ENCODE data around the gene MYO7A.

MYO7A gene

DNA sequence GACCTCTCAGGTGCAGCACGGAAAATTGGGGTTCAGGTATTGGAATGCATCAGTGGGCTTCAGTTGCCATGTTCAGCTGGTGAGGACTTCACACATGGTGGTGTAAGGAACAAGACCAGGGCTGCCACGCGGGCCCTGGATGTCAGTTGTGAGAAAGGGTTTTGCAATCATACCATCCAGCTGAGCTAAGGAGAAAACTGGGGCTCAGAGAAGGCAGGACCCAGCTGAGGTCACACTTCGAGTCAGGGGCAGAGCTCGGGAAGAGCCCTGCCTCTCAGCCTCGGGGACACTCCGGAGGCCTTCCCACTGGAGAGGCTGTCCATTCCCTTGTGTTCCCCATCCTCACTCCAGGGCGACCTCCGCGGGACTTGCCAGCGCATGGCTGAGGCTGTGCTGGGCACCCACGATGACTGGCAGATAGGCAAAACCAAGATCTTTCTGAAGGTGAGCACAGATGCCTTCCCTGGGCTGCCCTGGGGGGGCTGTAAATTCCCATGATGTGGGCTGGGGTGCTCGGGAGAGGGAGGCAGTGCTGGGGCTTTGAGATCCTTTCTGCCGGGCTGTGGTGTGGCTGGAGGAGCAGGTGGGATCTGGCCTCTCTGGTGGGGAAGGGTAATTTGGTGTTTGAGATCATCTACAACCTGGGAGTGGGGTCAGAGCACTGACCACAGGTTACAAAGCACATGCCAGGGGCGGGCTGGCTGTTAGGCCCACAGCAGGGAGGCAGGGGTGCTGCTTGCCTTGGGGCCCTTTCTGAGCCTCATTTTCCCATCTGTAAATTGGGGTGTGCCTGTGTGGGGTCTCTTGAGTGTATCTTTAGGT lies 47.2 kb downstream of the MYO7A start:
- DNase-seq (ENCODE audit: low spot score), result no peak
- no peak for TF ChIP-seq CTCF (IDR thresholded peaks at IDR 0.05; ENCODE audit: extremely low read depth, insufficient read depth, missing control alignments)
- in situ Hi-C loops (cut with MboI; ENCODE audit: low pct_unique_long_range_greater_than_20kb, low sequenced_read_pairs, unreplicated experiment), result no loop called here

- TF ChIP-seq CTCF (IDR thresholded peaks at IDR 0.05; ENCODE audit: extremely low read depth, insufficient read depth, missing control alignments), result no peak
- in situ Hi-C loops (cut with MboI; ENCODE audit: low pct_unique_long_range_greater_than_20kb, low sequenced_read_pairs, unreplicated experiment), result no loop called here
- no peak for DNase-seq (ENCODE audit: low spot score)
Measured at GRCh38 chr11:77175869-77176539, 48.0 kb downstream of the MYO7A start.

GRCh38 chr11:77176996-77177395 lies 49.0 kb downstream of the MYO7A start:
- in situ Hi-C loops (cut with MboI; ENCODE audit: low pct_unique_long_range_greater_than_20kb, low sequenced_read_pairs, unreplicated experiment), result no loop called here
- no peak for TF ChIP-seq CTCF (IDR thresholded peaks at IDR 0.05; ENCODE audit: extremely low read depth, insufficient read depth, missing control alignments)
- DNase-seq (ENCODE audit: low spot score), result no peak

- in situ Hi-C loops (cut with MboI; ENCODE audit: low pct_unique_long_range_greater_than_20kb, low sequenced_read_pairs, unreplicated experiment), result no loop called here
- no peak for TF ChIP-seq CTCF (IDR thresholded peaks at IDR 0.05; ENCODE audit: extremely low read depth, insufficient read depth, missing control alignments)
- DNase-seq (ENCODE audit: low spot score), result no peak
Measured at GRCh38 chr11:77178150-77178549, 50.1 kb downstream of the MYO7A start.

GRCh38 chr11:77179048-77179447 lies 51.0 kb downstream of the MYO7A start:
- DNase-seq (ENCODE audit: low spot score), result no peak
- in situ Hi-C loops (cut with MboI; ENCODE audit: low pct_unique_long_range_greater_than_20kb, low sequenced_read_pairs, unreplicated experiment), result no loop called here
- TF ChIP-seq CTCF (IDR thresholded peaks at IDR 0.05; ENCODE audit: extremely low read depth, insufficient read depth, missing control alignments), result no peak

DNA sequence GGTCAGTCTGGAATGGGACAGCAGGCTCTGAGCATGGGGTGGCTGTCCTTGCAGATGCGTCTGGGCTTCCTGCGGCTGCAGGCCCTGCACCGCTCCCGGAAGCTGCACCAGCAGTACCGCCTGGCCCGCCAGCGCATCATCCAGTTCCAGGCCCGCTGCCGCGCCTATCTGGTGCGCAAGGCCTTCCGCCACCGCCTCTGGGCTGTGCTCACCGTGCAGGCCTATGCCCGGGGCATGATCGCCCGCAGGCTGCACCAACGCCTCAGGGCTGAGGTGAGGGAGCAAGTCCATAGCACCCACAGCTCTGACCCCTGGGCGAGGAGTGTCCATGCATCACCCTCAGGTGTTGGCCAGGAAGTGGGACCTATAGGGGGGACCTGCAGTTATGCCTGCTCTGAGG lies 51.6 kb downstream of the MYO7A start:
- in situ Hi-C loops (cut with MboI; ENCODE audit: low pct_unique_long_range_greater_than_20kb, low sequenced_read_pairs, unreplicated experiment), result no loop called here
- no peak for DNase-seq (ENCODE audit: low spot score)
- TF ChIP-seq CTCF (IDR thresholded peaks at IDR 0.05; ENCODE audit: extremely low read depth, insufficient read depth, missing control alignments), result no peak
